ENCODE measurements around the gene AAK1. TPM values are rescaled to one million over a fixed set of nuclear protein-coding genes. Genes with fewer than 3 reads are reported as not detected.

The AAK1 gene
- total RNA-seq, 1 experiment from 2014 or later = 75.8 TPM

GRCh38 chr2:69567157-69567908 lies 76.2 kb downstream of the AAK1 start:
- Mint-ChIP-seq H3K4me1 (ENCODE audit: insufficient read depth, unreplicated experiment) (peaks cover 45% of the 10 kb centered on the region), H3K36me3 (ENCODE audit: insufficient read depth, unreplicated experiment) (no peaks in the 10 kb centered on the region), H3K9me3 (ENCODE audit: unreplicated experiment) (no peaks in the 10 kb centered on the region), H3K27me3 (ENCODE audit: insufficient read depth, unreplicated experiment) (no peaks in the 10 kb centered on the region), H3K4me3 (ENCODE audit: unreplicated experiment) (no peak overlapping the region), H3K27ac (ENCODE audit: low read depth, unreplicated experiment) (no peak overlapping the region)
- intact Hi-C loops (cut with micrococcal nuclease) = no loop called here
- no TSS peak for BruUV-seq (replicated peaks)
- DNase-seq (ENCODE audit: unreplicated experiment) = peak; percentile 11
- CTCF ChIA-PET = interaction anchor here (0.8 to 5.0 kb wide), 4 partner anchors 16 to 157 kb away, joined by 4 to 27 read pairs (median 21); no protein-coding TSS in a partner anchor
- POLR2A ChIA-PET = interaction anchor here (0.6 to 5.0 kb wide), 2 partner anchors 76 to 137 kb away, joined by 3 to 55 read pairs; partner anchors contain the start of gene AAK1
- TF ChIP-seq, protein P1, sequence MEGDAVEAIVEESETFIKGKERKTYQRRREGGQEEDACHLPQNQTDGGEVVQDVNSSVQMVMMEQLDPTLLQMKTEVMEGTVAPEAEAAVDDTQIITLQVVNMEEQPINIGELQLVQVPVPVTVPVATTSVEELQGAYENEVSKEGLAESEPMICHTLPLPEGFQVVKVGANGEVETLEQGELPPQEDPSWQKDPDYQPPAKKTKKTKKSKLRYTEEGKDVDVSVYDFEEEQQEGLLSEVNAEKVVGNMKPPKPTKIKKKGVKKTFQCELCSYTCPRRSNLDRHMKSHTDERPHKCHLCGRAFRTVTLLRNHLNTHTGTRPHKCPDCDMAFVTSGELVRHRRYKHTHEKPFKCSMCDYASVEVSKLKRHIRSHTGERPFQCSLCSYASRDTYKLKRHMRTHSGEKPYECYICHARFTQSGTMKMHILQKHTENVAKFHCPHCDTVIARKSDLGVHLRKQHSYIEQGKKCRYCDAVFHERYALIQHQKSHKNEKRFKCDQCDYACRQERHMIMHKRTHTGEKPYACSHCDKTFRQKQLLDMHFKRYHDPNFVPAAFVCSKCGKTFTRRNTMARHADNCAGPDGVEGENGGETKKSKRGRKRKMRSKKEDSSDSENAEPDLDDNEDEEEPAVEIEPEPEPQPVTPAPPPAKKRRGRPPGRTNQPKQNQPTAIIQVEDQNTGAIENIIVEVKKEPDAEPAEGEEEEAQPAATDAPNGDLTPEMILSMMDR (IDR thresholded peaks at IDR 0.05; ENCODE audit: unreplicated experiment) = no peak

DNA sequence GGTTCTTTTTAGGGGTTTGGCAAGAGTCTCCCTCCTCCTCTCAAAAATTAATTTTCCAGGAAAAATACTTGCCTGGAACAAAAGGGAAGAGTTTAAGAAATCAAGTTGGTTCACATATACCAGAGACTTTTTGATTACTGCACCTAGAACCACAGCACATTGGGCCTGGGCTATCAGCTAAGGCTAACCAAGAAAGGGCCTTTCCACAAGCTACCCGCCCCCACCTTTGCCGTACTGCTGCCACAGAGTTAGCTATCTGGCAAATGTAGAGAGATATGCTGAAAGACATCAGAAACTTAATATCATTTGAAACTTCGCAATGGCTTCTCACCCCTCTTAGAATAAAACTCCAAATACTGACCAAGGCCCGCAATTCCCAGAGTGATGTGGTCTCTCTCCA lies 76.9 kb downstream of the AAK1 start:
- Mint-ChIP-seq H3K9me3 (ENCODE audit: unreplicated experiment) (no peaks in the 10 kb centered on the region), H3K4me1 (ENCODE audit: insufficient read depth, unreplicated experiment) (peaks cover 44% of the 10 kb centered on the region), H3K36me3 (ENCODE audit: insufficient read depth, unreplicated experiment) (no peaks in the 10 kb centered on the region), H3K4me3 (ENCODE audit: unreplicated experiment) (no peak overlapping the region), H3K27me3 (ENCODE audit: insufficient read depth, unreplicated experiment) (no peaks in the 10 kb centered on the region), H3K27ac (ENCODE audit: low read depth, unreplicated experiment) (no peak overlapping the region)
- intact Hi-C loops (cut with micrococcal nuclease) = no loop called here
- no peak for DNase-seq (ENCODE audit: unreplicated experiment)
- no TSS peak for BruUV-seq (replicated peaks)
- ChIA-PET CTCF (interaction anchor here (0.6 to 5.0 kb wide), 8 partner anchors 13 to 158 kb away, joined by 3 to 27 read pairs (median 4); no protein-coding TSS in a partner anchor), POLR2A (interaction anchor here (0.6 kb wide), 1 partner anchor 68 kb away, joined by 3 read pairs; no protein-coding TSS in a partner anchor)
- TF ChIP-seq, protein P1 (IDR thresholded peaks at IDR 0.05; ENCODE audit: unreplicated experiment) = no peak

DNA sequence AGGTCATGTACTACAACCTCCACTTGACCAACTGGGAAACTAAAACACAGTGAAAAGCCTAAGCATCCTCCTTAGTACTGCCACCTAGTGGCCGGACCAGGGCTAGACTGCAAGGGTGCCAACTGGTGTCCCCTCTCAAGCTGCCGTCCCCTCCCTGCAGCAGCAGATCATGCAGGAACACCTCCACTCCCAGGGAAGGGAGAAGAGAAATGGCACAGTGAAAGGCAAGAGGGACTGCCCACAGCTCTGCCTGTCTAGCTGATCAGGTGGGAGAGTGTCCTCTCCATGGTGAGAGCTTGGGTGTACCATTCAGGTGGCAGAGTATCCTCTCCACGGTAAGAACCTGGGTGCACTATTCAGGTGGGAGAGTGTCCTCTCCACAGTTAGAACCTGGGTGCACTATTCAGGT lies 78.1 kb downstream of the AAK1 start:
- intact Hi-C loops (cut with micrococcal nuclease) = no loop called here
- TF ChIP-seq, protein P1 (IDR thresholded peaks at IDR 0.05; ENCODE audit: unreplicated experiment) = peak; percentile 47
- ChIA-PET POLR2A (interaction anchor here (0.6 to 1.3 kb wide), 3 partner anchors 10 to 25 kb away, joined by 3 to 4 read pairs (median 3); no protein-coding TSS in a partner anchor), CTCF (interaction anchor here (0.6 to 5.0 kb wide), 24 partner anchors 8 to 253 kb away, joined by 3 to 27 read pairs (median 4); no protein-coding TSS in a partner anchor)
- peak; percentile 53 for DNase-seq (ENCODE audit: unreplicated experiment)
- BruUV-seq (replicated peaks) = no TSS peak
- H3K4me1 Mint-ChIP-seq (ENCODE audit: insufficient read depth, unreplicated experiment) = peaks cover 31% of the 10 kb centered on the region
- no peaks in the 10 kb centered on the region for H3K27me3 Mint-ChIP-seq (ENCODE audit: insufficient read depth, unreplicated experiment)
- H3K27ac Mint-ChIP-seq (ENCODE audit: low read depth, unreplicated experiment) = no peak overlapping the region
- H3K4me3 Mint-ChIP-seq (ENCODE audit: unreplicated experiment) = no peak overlapping the region
- no peaks in the 10 kb centered on the region for H3K9me3 Mint-ChIP-seq (ENCODE audit: unreplicated experiment)
- H3K36me3 Mint-ChIP-seq (ENCODE audit: insufficient read depth, unreplicated experiment) = peaks cover 4% of the 10 kb centered on the region

- BruUV-seq (replicated peaks) = no TSS peak
- no peaks in the 10 kb centered on the region for H3K9me3 Mint-ChIP-seq (ENCODE audit: unreplicated experiment)
- peaks cover 24% of the 10 kb centered on the region for H3K4me1 Mint-ChIP-seq (ENCODE audit: insufficient read depth, unreplicated experiment)
- TF ChIP-seq, protein P1 (IDR thresholded peaks at IDR 0.05; ENCODE audit: unreplicated experiment) = no peak
- H3K4me3 Mint-ChIP-seq (ENCODE audit: unreplicated experiment) = no peak overlapping the region
- ChIA-PET CTCF (interaction anchor here (0.5 to 5.0 kb wide), 23 partner anchors 9 to 254 kb away, joined by 3 to 27 read pairs (median 4); no protein-coding TSS in a partner anchor), POLR2A (interaction anchor here (0.5 to 1.0 kb wide), 3 partner anchors 79 to 294 kb away, joined by 3 read pairs; partner anchors contain the start of gene AAK1)
- no peak overlapping the region for H3K27ac Mint-ChIP-seq (ENCODE audit: low read depth, unreplicated experiment)
- no peak for DNase-seq (ENCODE audit: unreplicated experiment)
- H3K36me3 Mint-ChIP-seq (ENCODE audit: insufficient read depth, unreplicated experiment) = peaks cover 4% of the 10 kb centered on the region
- intact Hi-C loops (cut with micrococcal nuclease) = no loop called here
- H3K27me3 Mint-ChIP-seq (ENCODE audit: insufficient read depth, unreplicated experiment) = no peaks in the 10 kb centered on the region
Measured at GRCh38 chr2:69564604-69565003, 78.9 kb downstream of the AAK1 start.

Measured in MCF 10A (cell line).